ENCODE data around the gene DENND10. TPM values are rescaled to one million over a fixed set of nuclear protein-coding genes. Genes with fewer than 3 reads are reported as not detected.

DENND10 gene
- total and polyA plus RNA-seq, 4 donors, result 11.7 to 32.0 (median 29.0) TPM

- no peak overlapping the region for H3K4me3 ChIP-seq
- H3K4me1 ChIP-seq (ENCODE audit: control insufficient read depth in 5 of 5, insufficient read depth in 5 of 5, low read length in 5 of 5), result peaks cover 0 to 2% (median 0%) of the 10 kb centered on the region in 5 donors
- no peaks in the 10 kb centered on the region for H3K27me3 ChIP-seq (ENCODE audit: control insufficient read depth in 3 of 3, insufficient read depth in 3 of 3, low read length in 2 of 3)
- ATAC-seq (ENCODE audit: insufficient read depth, low FRiP score) (no peak), DNase-seq (no peak)
- peaks cover 24 to 34% (median 29%) of the 10 kb centered on the region in 4 donors for H3K36me3 ChIP-seq (ENCODE audit: control insufficient read depth in 4 of 4, insufficient read depth in 4 of 4, low read length in 4 of 4)
- H3K9me3 ChIP-seq (ENCODE audit: control insufficient read depth in 4 of 4, insufficient read depth in 3 of 4, low read length in 3 of 4), result no peaks in the 10 kb centered on the region
- TF ChIP-seq CTCF (IDR thresholded peaks at IDR 0.05; ENCODE audit: control extremely low read depth, extremely low read depth), result no peak
- H3K27ac ChIP-seq (ENCODE audit: low read depth in 1 of 2, low read length in 1 of 2), result no peak overlapping the region
- WGBS, 2 donors, result 95 to 96% methylated on average over 9 of the region's 9 CpGs
- no peak overlapping the region for H3K9ac ChIP-seq (ENCODE audit: insufficient read depth in 1 of 2, low read length in 2 of 2)
Observed at GRCh38 chr10:119070395-119071165, 33.3 kb upstream of the DENND10 start.

GRCh38 chr10:119073584-119073983, 30.3 kb upstream of the DENND10 start:
- WGBS, 2 donors, result 58 to 59% methylated on average over 6 of the region's 6 CpGs
- Histone ChIP-seq H3K27ac (ENCODE audit: low read depth in 1 of 2, low read length in 1 of 2) (no peak overlapping the region), H3K9ac (ENCODE audit: insufficient read depth in 1 of 2, low read length in 2 of 2) (no peak overlapping the region), H3K36me3 (ENCODE audit: control insufficient read depth in 4 of 4, insufficient read depth in 4 of 4, low read length in 4 of 4) (peaks cover 15 to 26% (median 18%) of the 10 kb centered on the region in 4 donors), H3K27me3 (ENCODE audit: control insufficient read depth in 3 of 3, insufficient read depth in 3 of 3, low read length in 2 of 3) (no peaks in the 10 kb centered on the region), H3K4me3 (no peak overlapping the region), H3K9me3 (ENCODE audit: control insufficient read depth in 4 of 4, insufficient read depth in 3 of 4, low read length in 3 of 4) (no peaks in the 10 kb centered on the region), H3K4me1 (ENCODE audit: control insufficient read depth in 5 of 5, insufficient read depth in 5 of 5, low read length in 5 of 5) (peaks cover 0 to 9% (median 7%) of the 10 kb centered on the region in 5 donors)
- ATAC-seq (ENCODE audit: insufficient read depth, low FRiP score) (no peak), DNase-seq (no peak)
- no peak for TF ChIP-seq CTCF (IDR thresholded peaks at IDR 0.05; ENCODE audit: control extremely low read depth, extremely low read depth)

GRCh38 chr10:119078422-119079179, 25.3 kb upstream of the DENND10 start:
- H3K36me3 ChIP-seq (ENCODE audit: control insufficient read depth in 4 of 4, insufficient read depth in 4 of 4, low read length in 4 of 4), result peaks cover 0 to 3% (median 2%) of the 10 kb centered on the region in 4 donors
- TF ChIP-seq CTCF (IDR thresholded peaks at IDR 0.05; ENCODE audit: control extremely low read depth, extremely low read depth), result no peak
- peak overlapping the region; percentile 72 to 87 for H3K9ac ChIP-seq (ENCODE audit: insufficient read depth in 1 of 2, low read length in 2 of 2)
- H3K4me3 ChIP-seq, result no peak overlapping the region
- H3K4me1 ChIP-seq (ENCODE audit: control insufficient read depth in 5 of 5, insufficient read depth in 5 of 5, low read length in 5 of 5), result peaks cover 0 to 23% (median 11%) of the 10 kb centered on the region in 5 donors
- no peak overlapping the region for H3K27ac ChIP-seq (ENCODE audit: low read depth in 1 of 2, low read length in 1 of 2)
- H3K27me3 ChIP-seq (ENCODE audit: control insufficient read depth in 3 of 3, insufficient read depth in 3 of 3, low read length in 2 of 3), result no peaks in the 10 kb centered on the region
- DNase-seq (no peak), ATAC-seq (ENCODE audit: insufficient read depth, low FRiP score) (no peak)
- WGBS, 2 donors, result 22 to 28% methylated on average over 10 of the region's 10 CpGs
- H3K9me3 ChIP-seq (ENCODE audit: control insufficient read depth in 4 of 4, insufficient read depth in 3 of 4, low read length in 3 of 4), result no peaks in the 10 kb centered on the region
